Neural progenitor cell (in vitro differentiated cells): ENCODE data around the gene PIGP. TPM values are rescaled to one million over a fixed set of nuclear protein-coding genes. Genes with fewer than 3 reads are reported as not detected.
"Not testable (repeated sequence)": the region's sequence is repeated elsewhere in the genome, so short reads cannot be mapped to it uniquely, and the experiment has no call there.

ENCODE experiments used
- DNase-seq: peaks from one replicate; pipeline ENCODE4 v3.0.0-alpha.2; 2016; ENCODE audit warnings: low spot score
- H2AFZ ChIP-seq: fragments of 200-600 bp; sonication (generic); replicated peaks from 2 replicates; pipeline ENCODE4 v1.6.1; 2016; ENCODE audit warnings: antibody characterized with exemption
- H3F3A ChIP-seq: fragments of 200-600 bp; sonication (generic); 2 replicates; pipeline ENCODE4 v1.6.1; 2016; ENCODE audit warnings: antibody characterized with exemption, low read depth
- H3K27ac ChIP-seq: fragments of 200-600 bp; sonication (generic); 2 replicates; pipeline ENCODE4 v1.5.1; 2016; ENCODE audit warnings: mild to moderate bottlenecking
- H3K27me3 ChIP-seq: fragments of 200-600 bp; sonication (generic); 2 replicates; pipeline ENCODE4 v1.6.1; 2016; ENCODE audit warnings: mild to moderate bottlenecking, moderate library complexity
- H3K36me3 ChIP-seq: fragments of 200-600 bp; sonication (generic); 2 replicates; pipeline ENCODE4 v1.5.1; 2016
- H3K4me1 ChIP-seq: fragments of 200-600 bp; sonication (generic); 2 replicates; pipeline ENCODE4 v1.6.1; 2016; ENCODE audit warnings: mixed run types
- H3K4me2 ChIP-seq: fragments of 200-600 bp; sonication (generic); 2 replicates; pipeline ENCODE4 v1.6.1; 2016
- H3K4me3 ChIP-seq: fragments of 200-600 bp; sonication (generic); 2 replicates; pipeline ENCODE4 v1.5.1; 2016
- H3K79me2 ChIP-seq: fragments of 200-600 bp; sonication (generic); 2 replicates; pipeline ENCODE4 v1.6.1; 2016; ENCODE audit warnings: low read depth
- H3K9ac ChIP-seq: fragments of 200-600 bp; sonication (generic); 2 replicates; pipeline ENCODE4 v1.6.1; 2016
- H3K9me3 ChIP-seq: fragments of 200-600 bp; sonication (generic); 2 replicates; pipeline ENCODE4 v1.5.1; 2016; ENCODE audit warnings: low read depth
- H4K20me1 ChIP-seq: fragments of 200-600 bp; sonication (generic); 2 replicates; pipeline ENCODE4 v1.6.1; 2016; ENCODE audit warnings: low read depth
- H3K27ac Mint-ChIP-seq: 3 replicates; pipeline ENCODE4 v1.8.0; 2021; ENCODE audit warnings: mixed read lengths
- H3K27me3 Mint-ChIP-seq: 2 replicates; pipeline ENCODE4 v1.8.0; 2022; ENCODE audit warnings: low read depth, mild to moderate bottlenecking, inconsistent platforms, moderate library complexity, mixed read lengths; ENCODE audit not compliant: insufficient read depth
- H3K36me3 Mint-ChIP-seq: 3 replicates; pipeline ENCODE4 v1.8.0; 2021; ENCODE audit warnings: mixed read lengths
- H3K4me1 Mint-ChIP-seq: 3 replicates; pipeline ENCODE4 v1.8.0; 2021; ENCODE audit warnings: mixed read lengths
- H3K4me3 Mint-ChIP-seq: 3 replicates; pipeline ENCODE4 v1.8.0; 2021; ENCODE audit warnings: mild to moderate bottlenecking, moderate library complexity, mixed read lengths
- H3K9me3 Mint-ChIP-seq: 3 replicates; pipeline ENCODE4 v1.8.0; 2020; ENCODE audit warnings: mixed read lengths
- CTCF ChIP-seq: fragments of 200-600 bp; sonication (generic); IDR thresholded peaks from 2 replicates; pipeline ENCODE4 v1.5.1; 2017; ENCODE audit warnings: antibody characterized with exemption, mild to moderate bottlenecking
- EZH2 ChIP-seq: fragments of 200-600 bp; sonication (generic); IDR thresholded peaks from 2 replicates; pipeline ENCODE4 v1.6.1; 2017; ENCODE audit warnings: antibody characterized with exemption, mild to moderate bottlenecking, moderate library complexity
- EZH2phosphoT487 ChIP-seq: fragments of 200-600 bp; sonication (generic); IDR thresholded peaks from 2 replicates; pipeline ENCODE4 v1.6.1; 2017; ENCODE audit warnings: antibody characterized with exemption
- total RNA-seq: library from RNA; depleted of rRNA; stranded (reverse); fragments of >200 nt; gene quantifications from 2 replicates; pipeline ENCODE4 v1.2.3, GENCODE V29; 2015; ENCODE audit warnings: low replicate concordance

Gene PIGP
- total RNA-seq, 1 donor from 2014 or later = 25.8 TPM

DNA sequence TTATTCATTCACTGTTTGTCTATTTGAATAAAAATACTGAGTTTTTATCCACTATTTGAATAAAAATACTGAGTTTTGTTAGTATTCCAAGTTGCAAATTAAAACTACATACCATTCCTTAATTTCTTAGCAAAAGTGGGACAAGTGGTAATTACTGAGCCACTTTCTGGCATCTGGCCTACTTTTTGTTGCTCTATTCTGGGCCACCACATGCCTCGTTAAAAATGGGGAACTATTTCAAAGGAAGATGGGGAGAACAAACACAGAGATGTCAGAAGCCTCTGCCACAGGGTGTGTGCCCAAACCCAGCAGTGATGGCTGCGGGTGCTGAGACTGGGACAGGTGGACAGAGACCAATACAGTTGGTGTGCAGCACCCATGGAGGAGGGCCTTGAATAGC is 14.6 kb downstream of the PIGP start:
- Histone ChIP-seq H3K27me3 (no peaks in the 10 kb centered on the region), H3K36me3 (no peaks in the 10 kb centered on the region), H4K20me1 (no peaks in the 10 kb centered on the region), H3K4me3 (no peak overlapping the region), H3K4me2 (peak overlapping the region; percentile 21), H3K79me2 (no peaks in the 10 kb centered on the region), H3K9me3 (no peaks in the 10 kb centered on the region), H2AFZ (no peak overlapping the region), H3K4me1 (peaks cover 49% of the 10 kb centered on the region), H3K9ac (no peak overlapping the region), H3F3A (peaks cover 31% of the 10 kb centered on the region), H3K27ac (no peak overlapping the region)
- TF ChIP-seq EZH2phosphoT487 = no peak
- no peak for TF ChIP-seq CTCF
- TF ChIP-seq EZH2 = no peak
- peak overlapping the region; percentile 7 for H3K27ac Mint-ChIP-seq
- peaks cover 3% of the 10 kb centered on the region for H3K36me3 Mint-ChIP-seq
- peaks cover 51% of the 10 kb centered on the region for H3K4me1 Mint-ChIP-seq
- H3K9me3 Mint-ChIP-seq = peaks cover 11% of the 10 kb centered on the region
- no peak for DNase-seq
- peaks cover 5% of the 10 kb centered on the region for H3K27me3 Mint-ChIP-seq
- no peak overlapping the region for H3K4me3 Mint-ChIP-seq

DNA sequence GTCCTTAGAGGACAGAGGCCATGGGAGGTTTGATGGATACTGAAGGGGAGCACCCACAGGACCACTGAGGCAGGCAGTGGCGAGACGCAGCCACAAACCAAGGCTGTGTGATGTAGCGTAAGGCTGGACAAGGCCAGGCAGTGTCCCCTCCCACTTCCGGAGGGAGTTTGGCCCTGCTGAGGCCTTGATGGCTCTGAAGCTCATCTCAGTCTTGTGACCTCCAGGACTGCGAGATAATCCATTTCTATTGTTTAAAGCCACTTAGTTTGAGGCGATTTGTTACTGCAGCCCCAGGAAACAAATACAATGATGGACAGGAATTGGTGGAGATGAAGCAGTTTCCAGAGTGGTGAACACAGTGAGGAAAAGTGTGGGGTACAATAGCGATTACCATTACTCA is 15.3 kb downstream of the PIGP start:
- peak; percentile 82 for DNase-seq
- peaks cover 47% of the 10 kb centered on the region for H3K4me1 Mint-ChIP-seq
- Histone ChIP-seq H3F3A (peaks cover 31% of the 10 kb centered on the region), H3K9me3 (no peaks in the 10 kb centered on the region), H3K27ac (no peak overlapping the region), H3K4me1 (peaks cover 49% of the 10 kb centered on the region), H3K27me3 (no peaks in the 10 kb centered on the region), H3K36me3 (no peaks in the 10 kb centered on the region), H2AFZ (no peak overlapping the region), H3K9ac (no peak overlapping the region), H4K20me1 (no peaks in the 10 kb centered on the region), H3K79me2 (no peaks in the 10 kb centered on the region), H3K4me2 (peak overlapping the region; percentile 21), H3K4me3 (no peak overlapping the region)
- H3K4me3 Mint-ChIP-seq = no peak overlapping the region
- TF ChIP-seq EZH2 = no peak
- TF ChIP-seq EZH2phosphoT487 = no peak
- peaks cover 3% of the 10 kb centered on the region for H3K36me3 Mint-ChIP-seq
- no peak overlapping the region for H3K27ac Mint-ChIP-seq
- peaks cover 5% of the 10 kb centered on the region for H3K27me3 Mint-ChIP-seq
- H3K9me3 Mint-ChIP-seq = peaks cover 11% of the 10 kb centered on the region

DNA sequence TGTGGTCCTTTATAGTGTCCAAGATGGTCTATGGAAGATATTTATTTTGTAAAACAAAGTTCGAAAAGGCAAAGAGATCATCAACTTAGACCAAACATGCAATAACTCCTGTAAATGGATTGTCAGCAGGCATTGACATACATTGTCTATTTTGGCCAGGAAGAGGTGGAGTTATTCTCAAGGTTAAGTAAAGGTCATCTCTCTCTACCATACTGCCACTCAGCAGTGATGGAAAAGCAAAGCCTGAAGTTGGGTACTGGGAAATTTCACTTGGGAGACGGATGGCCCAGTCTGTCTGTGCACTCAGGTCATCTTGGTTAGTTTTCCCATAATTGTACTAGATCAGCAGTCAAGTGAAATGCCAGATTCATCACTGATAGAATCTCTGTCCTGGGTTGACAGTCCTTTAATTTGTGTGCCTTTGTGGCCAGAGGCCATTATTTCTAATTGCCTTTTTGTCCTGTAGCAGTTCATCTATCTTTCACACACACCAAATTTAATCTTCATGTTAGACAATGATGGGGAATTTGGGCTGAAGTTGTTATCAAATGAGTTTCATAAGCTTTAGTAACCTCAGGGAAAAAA is 17.5 kb downstream of the PIGP start:
- no peak for DNase-seq
- Histone ChIP-seq H3F3A (peaks cover 26% of the 10 kb centered on the region), H3K79me2 (no peaks in the 10 kb centered on the region), H2AFZ (no peak overlapping the region), H3K4me1 (peaks cover 32% of the 10 kb centered on the region), H3K9ac (no peak overlapping the region), H3K36me3 (no peaks in the 10 kb centered on the region), H3K4me2 (no peak overlapping the region), H4K20me1 (no peaks in the 10 kb centered on the region), H3K27ac (no peak overlapping the region), H3K27me3 (peaks cover 6% of the 10 kb centered on the region), H3K9me3 (no peaks in the 10 kb centered on the region), H3K4me3 (no peak overlapping the region)
- H3K27me3 Mint-ChIP-seq = peaks cover 5% of the 10 kb centered on the region
- H3K36me3 Mint-ChIP-seq = peaks cover 3% of the 10 kb centered on the region
- TF ChIP-seq CTCF = no peak
- TF ChIP-seq EZH2phosphoT487 = no peak
- no peak for TF ChIP-seq EZH2
- H3K4me3 Mint-ChIP-seq = no peak overlapping the region
- H3K9me3 Mint-ChIP-seq = peaks cover 16% of the 10 kb centered on the region
- no peak overlapping the region for H3K27ac Mint-ChIP-seq
- H3K4me1 Mint-ChIP-seq = peaks cover 25% of the 10 kb centered on the region

DNA sequence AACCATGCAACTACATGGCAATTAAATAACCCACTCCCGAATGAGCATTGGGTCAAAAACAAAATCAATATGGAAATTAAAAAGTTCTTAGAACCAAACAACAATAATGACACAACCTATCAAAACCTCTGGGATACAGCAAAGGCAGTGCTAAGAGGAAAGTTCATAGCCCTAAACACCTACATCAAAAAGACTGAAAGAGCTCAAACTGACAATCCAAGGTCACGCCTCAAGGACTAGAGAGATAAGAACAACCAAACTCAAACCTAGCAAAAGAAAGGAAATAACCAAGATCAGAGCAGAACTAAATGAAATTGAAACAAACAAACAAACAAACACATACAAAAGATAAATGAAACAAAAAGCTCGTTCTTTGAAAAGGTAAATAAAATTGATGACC is 23.1 kb downstream of the PIGP start:
- H3K9me3 ChIP-seq, H3K4me3 ChIP-seq, H4K20me1 ChIP-seq, DNase-seq, H3K4me3 Mint-ChIP-seq, H3K79me2 ChIP-seq, H3K27ac ChIP-seq, H3K4me2 ChIP-seq, H3K9ac ChIP-seq, H2AFZ ChIP-seq, H3K27me3 Mint-ChIP-seq, H3K36me3 Mint-ChIP-seq, H3K36me3 ChIP-seq, H3K27ac Mint-ChIP-seq, H3F3A ChIP-seq: not testable (repeated sequence)
- peaks cover 16% of the 10 kb centered on the region for H3K9me3 Mint-ChIP-seq
- peaks cover 11% of the 10 kb centered on the region for H3K4me1 Mint-ChIP-seq
- Histone ChIP-seq H3K4me1 (peaks cover 14% of the 10 kb centered on the region), H3K27me3 (peaks cover 62% of the 10 kb centered on the region)
